ENCODE measurements around the gene NR4A3. TPM values are rescaled to one million over a fixed set of nuclear protein-coding genes. Genes with fewer than 3 reads are reported as not detected.

Gene NR4A3
- polyA plus RNA-seq, 2 of the 4 experiments (the other 2 are of a cell fraction) = 1.6 to 2.0 TPM

DNA sequence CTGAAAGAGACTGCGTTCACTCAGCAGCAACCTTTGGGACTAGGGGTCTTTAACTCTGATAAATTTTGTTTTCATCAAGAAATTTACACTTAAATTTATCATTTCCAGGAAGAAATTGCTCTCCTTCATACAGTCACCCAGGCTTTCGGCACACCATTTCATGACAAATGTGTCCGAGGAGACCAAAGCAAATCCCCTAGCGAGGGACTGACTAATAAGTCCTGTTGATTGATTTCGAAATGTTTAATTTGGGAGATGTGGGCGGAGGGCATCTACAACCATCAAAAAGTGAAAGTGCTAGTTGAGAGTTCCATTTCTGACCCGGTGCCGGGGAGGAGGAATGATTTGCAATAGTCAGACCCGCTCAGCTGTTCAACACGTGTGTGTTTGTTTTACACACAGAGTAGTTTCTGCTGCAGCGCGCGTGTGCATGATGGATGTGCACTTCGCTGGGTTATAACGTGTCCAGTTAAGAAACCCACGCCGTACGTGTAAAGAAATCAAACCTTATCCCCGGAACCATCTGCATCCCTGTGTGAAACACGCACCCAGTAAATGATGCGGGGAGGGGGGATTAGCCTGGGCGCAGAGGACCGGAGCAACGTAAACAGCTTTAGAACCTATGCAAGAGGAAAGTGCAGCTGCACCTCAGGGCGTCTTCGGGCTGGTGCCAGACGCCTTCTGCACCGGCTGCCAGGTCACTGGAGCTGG lies 845 bp upstream of the NR4A3 start:
- peaks cover 12% of the 10 kb centered on the region; the same call in 2 of the 3 replicates for H3K4me1 ChIP-seq
- ATAC-seq (peak; percentile 16 to 26), DNase-seq (ENCODE audit: low read depth in 1 of 2, low spot score in 1 of 2) (peak; percentile 43 to 72), FAIRE-seq (no peak)
- no peak for TF ChIP-seq ZFP36 (IDR thresholded peaks at IDR 0.05; ENCODE audit: borderline replicate concordance, partially characterized antibody)
- no peak for TF ChIP-seq NPAS2 (CRISPR knock-in tag; IDR thresholded peaks at IDR 0.05; ENCODE audit: borderline replicate concordance)
- TF ChIP-seq CBX2 (IDR thresholded peaks at IDR 0.05; ENCODE audit: borderline replicate concordance, low read depth) = no peak
- no peak for TF ChIP-seq EHF (CRISPR knock-in tag; IDR thresholded peaks at IDR 0.05)
- TF ChIP-seq HOXA7 (CRISPR knock-in tag; IDR thresholded peaks at IDR 0.05) = no peak; the same call in 1 of the 2 replicates
- TF ChIP-seq, protein P1, sequence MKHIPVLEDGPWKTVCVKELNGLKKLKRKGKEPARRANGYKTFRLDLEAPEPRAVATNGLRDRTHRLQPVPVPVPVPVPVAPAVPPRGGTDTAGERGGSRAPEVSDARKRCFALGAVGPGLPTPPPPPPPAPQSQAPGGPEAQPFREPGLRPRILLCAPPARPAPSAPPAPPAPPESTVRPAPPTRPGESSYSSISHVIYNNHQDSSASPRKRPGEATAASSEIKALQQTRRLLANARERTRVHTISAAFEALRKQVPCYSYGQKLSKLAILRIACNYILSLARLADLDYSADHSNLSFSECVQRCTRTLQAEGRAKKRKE (CRISPR knock-in tag; IDR thresholded peaks at IDR 0.05; ENCODE audit: low read depth) = no peak
- no peak for TF ChIP-seq JUNB (IDR thresholded peaks at IDR 0.05)
- TF ChIP-seq MYC (IDR thresholded peaks at IDR 0.05; ENCODE audit: borderline replicate concordance, low read length) = 0 out of 2 replicates have a peak, but pooled peaks have one; percentile 12
- no peak for TF ChIP-seq CHD4 (IDR thresholded peaks at IDR 0.05; ENCODE audit: borderline replicate concordance)
- peak; percentile 63; the same call in 1 of the 2 replicates for TF ChIP-seq TFCP2L1 (CRISPR knock-in tag; IDR thresholded peaks at IDR 0.05)
- TF ChIP-seq, protein P2, sequence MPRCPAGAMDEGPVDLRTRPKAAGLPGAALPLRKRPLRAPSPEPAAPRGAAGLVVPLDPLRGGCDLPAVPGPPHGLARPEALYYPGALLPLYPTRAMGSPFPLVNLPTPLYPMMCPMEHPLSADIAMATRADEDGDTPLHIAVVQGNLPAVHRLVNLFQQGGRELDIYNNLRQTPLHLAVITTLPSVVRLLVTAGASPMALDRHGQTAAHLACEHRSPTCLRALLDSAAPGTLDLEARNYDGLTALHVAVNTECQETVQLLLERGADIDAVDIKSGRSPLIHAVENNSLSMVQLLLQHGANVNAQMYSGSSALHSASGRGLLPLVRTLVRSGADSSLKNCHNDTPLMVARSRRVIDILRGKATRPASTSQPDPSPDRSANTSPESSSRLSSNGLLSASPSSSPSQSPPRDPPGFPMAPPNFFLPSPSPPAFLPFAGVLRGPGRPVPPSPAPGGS (IDR thresholded peaks at IDR 0.05) = no peak
- no peak for TF ChIP-seq RCOR1 (IDR thresholded peaks at IDR 0.05; ENCODE audit: low read depth, low read length)
- TF ChIP-seq NR3C1 (IDR thresholded peaks at IDR 0.05) = no peak
- no peak for TF ChIP-seq MAZ (IDR thresholded peaks at IDR 0.05; ENCODE audit: borderline replicate concordance, low read depth, low read length)
- no peak for TF ChIP-seq SMC3 (IDR thresholded peaks at IDR 0.05)
- TF ChIP-seq MAFK (IDR thresholded peaks at IDR 0.05; ENCODE audit: partially characterized antibody) = peak; percentile 3
- no peak for TF ChIP-seq SREBF2 (IDR thresholded peaks at IDR 0.05)
- TF ChIP-seq CEBPB (IDR thresholded peaks at IDR 0.05) = peak; percentile 26 to 37; a peak in 2 of 4 replicates
- TF ChIP-seq FOXS1 (CRISPR knock-in tag; IDR thresholded peaks at IDR 0.05) = no peak
- no peak for TF ChIP-seq ZNF302 (CRISPR knock-in tag; IDR thresholded peaks at IDR 0.05)
- no peak for TF ChIP-seq HEYL (CRISPR knock-in tag; IDR thresholded peaks at IDR 0.05)
- TF ChIP-seq CBX8 (IDR thresholded peaks at IDR 0.05) = no peak
- no peak for TF ChIP-seq CTCF (IDR thresholded peaks at IDR 0.05)
- TF ChIP-seq MAX (IDR thresholded peaks at IDR 0.05) = no peak; the same call in 1 of the 2 replicates
- TF ChIP-seq POLR2A (IDR thresholded peaks at IDR 0.05; ENCODE audit: low read length) = no peak
- TF ChIP-seq REST (IDR thresholded peaks at IDR 0.05) = no peak
- no peak for TF ChIP-seq HDAC2 (IDR thresholded peaks at IDR 0.05)
- TF ChIP-seq HES2 (IDR thresholded peaks at IDR 0.05) = no peak
- TF ChIP-seq POLR2AphosphoS2 (conservative IDR thresholded peaks at IDR 0.05; ENCODE audit: low read length) = no peak
- no peak for TF ChIP-seq ZC3H11A (IDR thresholded peaks at IDR 0.05)
- no peak for TF ChIP-seq KDM5A (IDR thresholded peaks at IDR 0.05)
- CTCF ChIA-PET = interaction anchor here (0.7 to 0.9 kb wide), 2 partner anchors 86 to 159 kb away, joined by 3 to 4 read pairs; no protein-coding TSS in a partner anchor
- H3K9me3 ChIP-seq = no peaks in the 10 kb centered on the region
- peak overlapping the region; percentile 83 for H3K4me2 ChIP-seq
- WGBS (ENCODE audit: missing lambda C conversion rate) = 1% methylated on average over 24 of the region's 28 CpGs
- POLR2A ChIA-PET = interaction anchor here (0.6 to 1.2 kb wide), 4 partner anchors 10 to 606 kb away, joined by 3 to 7 read pairs (median 3); partner anchors contain the start of gene MSANTD3
- peak overlapping the region; percentile 62 to 97 for H3K27ac ChIP-seq
- H3K4me3 ChIP-seq = peak overlapping the region; percentile 67
